Measurements from ENCODE around the gene LRIG2. TPM values are rescaled to one million over a fixed set of nuclear protein-coding genes. Genes with fewer than 3 reads are reported as not detected.
"Not testable (repeated sequence)": the region's sequence is repeated elsewhere in the genome, so short reads cannot be mapped to it uniquely, and the experiment has no call there.

Gene LRIG2
- total RNA-seq, 1 donor from 2014 or later = 22.1 TPM

GRCh38 chr1:113153116-113153803 is 80.3 kb downstream of the LRIG2 start:
- Mint-ChIP-seq H3K4me1 (ENCODE audit: low read depth) (no peaks in the 10 kb centered on the region), H3K4me3 (ENCODE audit: low read depth) (no peak overlapping the region), H3K27ac (no peak overlapping the region)

DNA sequence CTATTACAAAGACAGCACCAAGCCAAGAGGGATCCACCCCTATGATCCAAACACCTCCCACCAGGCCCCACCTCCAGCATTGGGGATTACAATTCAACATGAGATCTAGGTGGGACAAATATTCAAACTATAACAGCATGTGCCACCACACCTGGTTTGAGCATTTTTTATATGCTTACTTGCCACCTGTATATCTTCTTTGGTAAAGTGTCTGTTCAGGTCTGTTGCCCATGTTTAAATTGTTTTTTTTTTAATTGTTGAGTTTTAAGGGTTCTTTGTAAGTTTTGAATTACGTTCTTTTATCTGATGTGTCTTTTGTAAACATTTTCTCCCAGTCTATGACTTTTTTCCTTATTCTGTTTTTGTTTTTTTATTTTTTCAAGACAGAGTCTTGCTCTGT is 83.4 kb downstream of the LRIG2 start:
- H3K4me1 Mint-ChIP-seq (ENCODE audit: low read depth) = no peaks in the 10 kb centered on the region
- H3K4me3 Mint-ChIP-seq (ENCODE audit: low read depth) = no peak overlapping the region
- TF ChIP-seq, protein P1, sequence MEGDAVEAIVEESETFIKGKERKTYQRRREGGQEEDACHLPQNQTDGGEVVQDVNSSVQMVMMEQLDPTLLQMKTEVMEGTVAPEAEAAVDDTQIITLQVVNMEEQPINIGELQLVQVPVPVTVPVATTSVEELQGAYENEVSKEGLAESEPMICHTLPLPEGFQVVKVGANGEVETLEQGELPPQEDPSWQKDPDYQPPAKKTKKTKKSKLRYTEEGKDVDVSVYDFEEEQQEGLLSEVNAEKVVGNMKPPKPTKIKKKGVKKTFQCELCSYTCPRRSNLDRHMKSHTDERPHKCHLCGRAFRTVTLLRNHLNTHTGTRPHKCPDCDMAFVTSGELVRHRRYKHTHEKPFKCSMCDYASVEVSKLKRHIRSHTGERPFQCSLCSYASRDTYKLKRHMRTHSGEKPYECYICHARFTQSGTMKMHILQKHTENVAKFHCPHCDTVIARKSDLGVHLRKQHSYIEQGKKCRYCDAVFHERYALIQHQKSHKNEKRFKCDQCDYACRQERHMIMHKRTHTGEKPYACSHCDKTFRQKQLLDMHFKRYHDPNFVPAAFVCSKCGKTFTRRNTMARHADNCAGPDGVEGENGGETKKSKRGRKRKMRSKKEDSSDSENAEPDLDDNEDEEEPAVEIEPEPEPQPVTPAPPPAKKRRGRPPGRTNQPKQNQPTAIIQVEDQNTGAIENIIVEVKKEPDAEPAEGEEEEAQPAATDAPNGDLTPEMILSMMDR (IDR thresholded peaks at IDR 0.05; ENCODE audit: unreplicated experiment) = no peak
- H3K27me3 Mint-ChIP-seq = no peaks in the 10 kb centered on the region
- peaks cover 9% of the 10 kb centered on the region for H3K9me3 Mint-ChIP-seq (ENCODE audit: low read depth)
- no peak for DNase-seq (ENCODE audit: low spot score, unreplicated experiment)
- no peak overlapping the region for H3K27ac Mint-ChIP-seq
- H3K36me3 Mint-ChIP-seq (ENCODE audit: insufficient read depth) = peaks cover 5% of the 10 kb centered on the region

More at GRCh38 chr1:113153116-113153803, 80.3 kb downstream of the LRIG2 start:
- DNase-seq (ENCODE audit: low spot score, unreplicated experiment) = no peak
- peaks cover 5% of the 10 kb centered on the region for H3K36me3 Mint-ChIP-seq (ENCODE audit: insufficient read depth)
- H3K27me3 Mint-ChIP-seq = no peaks in the 10 kb centered on the region
- TF ChIP-seq, protein P1 (IDR thresholded peaks at IDR 0.05; ENCODE audit: unreplicated experiment) = no peak
- peaks cover 9% of the 10 kb centered on the region for H3K9me3 Mint-ChIP-seq (ENCODE audit: low read depth)

GRCh38 chr1:113158743-113159142 is 85.7 kb downstream of the LRIG2 start:
- not testable (repeated sequence) for DNase-seq (ENCODE audit: low spot score, unreplicated experiment); H3K36me3 Mint-ChIP-seq (ENCODE audit: insufficient read depth); H3K4me3 Mint-ChIP-seq (ENCODE audit: low read depth); H3K27me3 Mint-ChIP-seq; H3K4me1 Mint-ChIP-seq (ENCODE audit: low read depth); H3K27ac Mint-ChIP-seq; H3K9me3 Mint-ChIP-seq (ENCODE audit: low read depth)

DNA sequence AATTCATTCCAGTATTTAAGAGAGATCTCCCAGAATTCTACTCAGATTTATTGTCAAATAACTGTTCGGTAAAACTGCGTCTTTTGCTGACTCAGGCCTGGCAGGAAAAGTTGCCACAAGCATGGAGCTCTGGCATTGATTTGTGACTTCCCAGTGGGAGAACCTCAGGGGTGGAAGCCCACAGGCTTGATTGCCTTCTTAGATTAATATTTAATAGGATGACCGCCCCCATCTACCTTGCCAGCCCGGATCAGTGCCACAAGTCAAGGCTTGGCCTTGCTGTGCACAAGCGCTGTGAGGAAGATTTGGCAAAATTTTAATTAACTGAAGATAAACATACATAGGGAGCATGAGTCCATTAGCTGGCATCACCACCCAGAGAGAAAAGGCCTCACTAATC is 93.5 kb downstream of the LRIG2 start:
- Mint-ChIP-seq H3K27me3 (no peaks in the 10 kb centered on the region), H3K36me3 (ENCODE audit: insufficient read depth) (no peaks in the 10 kb centered on the region), H3K9me3 (ENCODE audit: low read depth) (no peaks in the 10 kb centered on the region), H3K4me1 (ENCODE audit: low read depth) (peaks cover 2% of the 10 kb centered on the region), H3K27ac (no peak overlapping the region), H3K4me3 (ENCODE audit: low read depth) (no peak overlapping the region)
- no peak for DNase-seq (ENCODE audit: low spot score, unreplicated experiment)
- TF ChIP-seq, protein P1 (IDR thresholded peaks at IDR 0.05; ENCODE audit: unreplicated experiment) = no peak

GRCh38 chr1:113168946-113169345 is 95.9 kb downstream of the LRIG2 start:
- H3K27me3 Mint-ChIP-seq = no peaks in the 10 kb centered on the region
- H3K9me3 Mint-ChIP-seq (ENCODE audit: low read depth) = peaks cover 17% of the 10 kb centered on the region
- DNase-seq (ENCODE audit: low spot score, unreplicated experiment) = no peak
- H3K4me1 Mint-ChIP-seq (ENCODE audit: low read depth) = peaks cover 2% of the 10 kb centered on the region
- TF ChIP-seq, protein P1 (IDR thresholded peaks at IDR 0.05; ENCODE audit: unreplicated experiment) = no peak
- no peaks in the 10 kb centered on the region for H3K36me3 Mint-ChIP-seq (ENCODE audit: insufficient read depth)
- no peak overlapping the region for H3K4me3 Mint-ChIP-seq (ENCODE audit: low read depth)
- no peak overlapping the region for H3K27ac Mint-ChIP-seq

DNA sequence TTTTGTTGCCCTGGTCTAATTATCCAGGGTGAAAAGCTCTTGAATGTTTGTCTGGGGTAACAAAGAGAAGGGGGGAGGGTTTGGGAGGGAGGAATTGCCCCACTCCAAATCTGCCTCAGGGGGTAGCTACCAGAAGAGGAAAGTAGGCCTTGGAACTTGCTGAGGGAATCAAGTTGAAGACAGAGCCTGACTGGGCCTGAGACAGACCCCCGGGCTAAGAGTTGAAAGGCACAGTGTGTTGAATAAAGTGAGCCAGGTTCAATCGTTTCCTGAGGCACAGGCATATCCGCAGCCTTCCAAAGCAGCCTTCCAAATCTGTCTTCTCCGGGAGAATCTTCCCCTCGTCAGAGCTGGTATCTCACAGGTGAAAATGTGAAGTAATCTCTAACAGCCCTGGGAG is 96.6 kb downstream of the LRIG2 start:
- no peak for DNase-seq (ENCODE audit: low spot score, unreplicated experiment)

More for the DNA sequence above, 96.6 kb downstream of the LRIG2 start:
- no peak overlapping the region for H3K27ac Mint-ChIP-seq
- no peak overlapping the region for H3K4me3 Mint-ChIP-seq (ENCODE audit: low read depth)
- H3K27me3 Mint-ChIP-seq = no peaks in the 10 kb centered on the region
- peaks cover 20% of the 10 kb centered on the region for H3K9me3 Mint-ChIP-seq (ENCODE audit: low read depth)
- TF ChIP-seq, protein P1 (IDR thresholded peaks at IDR 0.05; ENCODE audit: unreplicated experiment) = no peak
- H3K36me3 Mint-ChIP-seq (ENCODE audit: insufficient read depth) = no peaks in the 10 kb centered on the region
- peaks cover 2% of the 10 kb centered on the region for H3K4me1 Mint-ChIP-seq (ENCODE audit: low read depth)

All from progenitor cell of endocrine pancreas (in vitro differentiated cells).